Measurements from ENCODE around the gene MROH2B. TPM values are rescaled to one million over a fixed set of nuclear protein-coding genes. Genes with fewer than 3 reads are reported as not detected.

MROH2B gene
- total RNA-seq, 1 experiment from 2014 or later = not detected

Other genes with a start within 250 kb of the MROH2B start
- 134 and 523 TPM in 2 replicates for gene RPL37, start 236.1 kb downstream of the MROH2B start, total RNA-seq (2014; rRNA removed; shearing (Covaris generic); ENCODE audit: low replicate concordance)
- 2.0 and 2.4 TPM in 2 replicates for gene CARD6, start 230.0 kb downstream of the MROH2B start, total RNA-seq (2014; rRNA removed; shearing (Covaris generic); ENCODE audit: low replicate concordance)
- gene C7, start 161.8 kb downstream of the MROH2B start, total RNA-seq (2014; rRNA removed; shearing (Covaris generic); ENCODE audit: low replicate concordance) = not detected in 2 replicates
- gene C6, start 142.2 kb upstream of the MROH2B start, total RNA-seq (2014; rRNA removed; shearing (Covaris generic); ENCODE audit: low replicate concordance) = not detected in 2 replicates